H1 (cell line): ENCODE measurements around the gene GNAT2. TPM values are rescaled to one million over a fixed set of nuclear protein-coding genes. Genes with fewer than 3 reads are reported as not detected.

Experiments used
- CTCF ChIA-PET: fragments of 300-600 bp; sonication (Branson Sonifier 250); formaldehyde crosslinking; loops from one replicate; lab custom pipeline; 2021; ENCODE audit not compliant: partially characterized antibody; lab: Charles Lee
- POLR2A ChIA-PET: fragments of 300-600 bp; sonication (Branson Sonifier 250); formaldehyde crosslinking; loops from one replicate; lab custom pipeline; 2021; ENCODE audit warnings: inconsistent platforms; ENCODE audit not compliant: partially characterized antibody; lab: Charles Lee
- DNase-seq, 2 experiments: peaks; one replicate each; pipeline versions ENCODE4 v3.0.0 to v3.0.0-alpha.2; 2010 to 2022; ENCODE audit warnings: low spot score in 2 of 2, low read depth in 1 of 2, mixed read lengths in 1 of 2
- FAIRE-seq: peaks from 2 replicates; lab custom pipeline; 2011; peaks lifted over from hg19 to GRCh38; lab: Jason Lieb, UNC
- H2AFZ ChIP-seq: 2 replicates; pipeline ENCODE4 v1.8.1; 2012; ENCODE audit warnings: low read length, inconsistent platforms
- H2AK5ac ChIP-seq: 2 replicates; pipeline ENCODE4 v1.6.1; 2013; ENCODE audit warnings: low read depth, low read length
- H2BK120ac ChIP-seq: replicated peaks from 2 replicates; pipeline ENCODE3; 2013; ENCODE audit warnings: low read depth, low read length, inconsistent platforms
- H2BK12ac ChIP-seq: 2 replicates; pipeline ENCODE4 v1.6.1; 2013; ENCODE audit warnings: low read depth, low read length
- H2BK15ac ChIP-seq: 2 replicates; pipeline ENCODE4 v1.6.1; 2013; ENCODE audit warnings: low read length
- H2BK20ac ChIP-seq: 2 replicates; pipeline ENCODE4 v1.6.1; 2013; ENCODE audit warnings: low read length
- H2BK5ac ChIP-seq: 2 replicates; pipeline ENCODE4 v1.6.1; 2013; ENCODE audit warnings: low read depth, low read length
- H3K14ac ChIP-seq: 2 replicates; pipeline ENCODE4 v1.6.1; 2013; ENCODE audit warnings: inconsistent platforms; ENCODE audit not compliant: insufficient read length
- H3K18ac ChIP-seq: 2 replicates; pipeline ENCODE4 v1.6.1; 2013; ENCODE audit warnings: low read length; ENCODE audit errors: extremely low read depth
- H3K23ac ChIP-seq: 2 replicates; pipeline ENCODE4 v1.6.1; 2013; ENCODE audit warnings: inconsistent platforms; ENCODE audit not compliant: insufficient read length
- H3K23me2 ChIP-seq: 2 replicates; pipeline ENCODE4 v1.6.1; 2013; ENCODE audit warnings: low read depth, low read length
- H3K27ac ChIP-seq: 2 replicates; pipeline ENCODE4 v1.6.1; 2011; ENCODE audit warnings: low read depth, low read length, inconsistent platforms
- H3K27me3 ChIP-seq, 4 experiments: replicated peaks in 1 of 4; 1 replicate in 1 of 4; 2 replicates in 3 of 4; pipeline versions ENCODE4 v1.6.1 to v1.8.1; 2011 to 2013; ENCODE audit warnings: low read length in 3 of 4, mild to moderate bottlenecking in 3 of 4, inconsistent platforms in 2 of 4, mixed read lengths in 2 of 4, moderate library complexity in 1 of 4; ENCODE audit not compliant: control insufficient read depth in 3 of 4, insufficient read depth in 3 of 4; ENCODE audit errors: extremely low read depth in 1 of 4
- H3K36me3 ChIP-seq, 4 experiments: 2 replicates each; pipeline versions ENCODE4 v1.6.1 to v1.8.1; 2011 to 2013; ENCODE audit warnings: mild to moderate bottlenecking in 4 of 4, low read length in 3 of 4, moderate library complexity in 2 of 4, control low read depth in 1 of 4, inconsistent platforms in 1 of 4; ENCODE audit not compliant: insufficient read depth in 4 of 4, control insufficient read depth in 2 of 4
- H3K4ac ChIP-seq: replicated peaks from 2 replicates; pipeline ENCODE3; 2013; ENCODE audit warnings: low read length, low read depth, mixed read lengths, inconsistent platforms; ENCODE audit not compliant: insufficient read length
- H3K4me1 ChIP-seq, 4 experiments: replicated peaks in 1 of 4; 1 replicate in 1 of 4; 2 replicates in 3 of 4; pipeline versions ENCODE4 v1.6.1 to v1.8.1; 2011 to 2013; ENCODE audit warnings: low read length in 3 of 4, inconsistent platforms in 2 of 4, mixed read lengths in 1 of 4; ENCODE audit not compliant: insufficient read depth in 4 of 4, control insufficient read depth in 3 of 4
- H3K4me2 ChIP-seq, 2 experiments: 2 replicates each; pipeline versions ENCODE4 v1.6.1 to v1.8.1; 2011 to 2013; ENCODE audit warnings: low read depth in 2 of 2, low read length in 2 of 2, control low read depth in 1 of 2, inconsistent platforms in 1 of 2, mild to moderate bottlenecking in 1 of 2; ENCODE audit not compliant: insufficient read depth in 1 of 2
- H3K4me3 ChIP-seq, 4 experiments: fragments of 200-600, 300-600 bp in 1 of 4; sonication (generic), shearing (Covaris generic), sonication (Bioruptor Twin) in 1 of 4; 2 replicates each; pipeline versions ENCODE4 v1.5.1 to v1.8.1; 2011 to 2016; ENCODE audit warnings: low read length in 4 of 4, low read depth in 3 of 4, control low read depth in 2 of 4, inconsistent platforms in 2 of 4, mild to moderate bottlenecking in 2 of 4, mixed read lengths in 1 of 4, moderate library complexity in 1 of 4; ENCODE audit not compliant: insufficient read depth in 2 of 4; ENCODE audit errors: extremely low read depth in 1 of 4
- H3K56ac ChIP-seq: replicated peaks from 2 replicates; pipeline ENCODE3; 2013; ENCODE audit warnings: low read depth, mild to moderate bottlenecking, mixed read lengths, low read length, inconsistent platforms; ENCODE audit not compliant: insufficient read length
- H3K79me1 ChIP-seq: 2 replicates; pipeline ENCODE4 v1.6.1; 2013; ENCODE audit warnings: low read depth, low read length, control low read depth
- H3K79me2 ChIP-seq, 2 experiments: 2 replicates each; pipeline versions ENCODE4 v1.6.1 to v1.8.1; 2012 to 2013; ENCODE audit warnings: low read length in 2 of 2, mild to moderate bottlenecking in 2 of 2, inconsistent platforms in 1 of 2; ENCODE audit not compliant: insufficient read depth in 2 of 2, control insufficient read depth in 1 of 2
- H3K9ac ChIP-seq, 4 experiments: replicated peaks in 1 of 4; 1 replicate in 1 of 4; 2 replicates in 3 of 4; pipeline versions ENCODE4 v1.6.1 to v1.8.1; 2011 to 2013; ENCODE audit warnings: low read depth in 3 of 4, low read length in 3 of 4, control low read depth in 2 of 4, mild to moderate bottlenecking in 2 of 4, moderate library complexity in 2 of 4, inconsistent platforms in 1 of 4; ENCODE audit errors: extremely low read depth in 1 of 4
- H3K9me3 ChIP-seq, 2 experiments: 2 replicates each; pipeline versions ENCODE4 v1.6.1 to v1.8.1; 2012 to 2013; ENCODE audit warnings: mild to moderate bottlenecking in 2 of 2, moderate library complexity in 2 of 2, control low read depth in 1 of 2, inconsistent platforms in 1 of 2, low read depth in 1 of 2, low read length in 1 of 2, mixed read lengths in 1 of 2; ENCODE audit not compliant: insufficient read depth in 2 of 2
- H4K20me1 ChIP-seq, 2 experiments: replicated peaks in 1 of 2; 2 replicates each; pipeline versions ENCODE3 to v1.8.1; 2011 to 2013; ENCODE audit warnings: inconsistent platforms in 2 of 2, low read length in 2 of 2, mild to moderate bottlenecking in 1 of 2; ENCODE audit not compliant: insufficient read depth in 2 of 2, control insufficient read depth in 1 of 2
- H4K5ac ChIP-seq: 2 replicates; pipeline ENCODE4 v1.6.1; 2013; ENCODE audit warnings: low read length, low read depth, mixed read lengths, inconsistent platforms; ENCODE audit not compliant: insufficient read length
- H4K8ac ChIP-seq: 2 replicates; pipeline ENCODE4 v1.8.0; 2013; ENCODE audit warnings: mild to moderate bottlenecking, moderate library complexity, low read length, inconsistent platforms; ENCODE audit not compliant: insufficient read depth; ENCODE audit errors: extremely low read depth
- H4K91ac ChIP-seq: replicated peaks from 2 replicates; pipeline ENCODE3; 2013; ENCODE audit warnings: low read length, mixed read lengths, inconsistent platforms; ENCODE audit not compliant: insufficient read length
- BRCA1 ChIP-seq: IDR thresholded peaks from 2 replicates; pipeline ENCODE4 v1.6.1; 2012; ENCODE audit warnings: low read depth, low read length, improper control_type of control experiment
- SIN3A ChIP-seq, 2 experiments: IDR thresholded peaks in 1 of 2; conservative IDR thresholded peaks in 1 of 2; 2 replicates each; pipeline ENCODE4 v1.6.1; 2011 to 2012; ENCODE audit warnings: low read length in 2 of 2, improper control_type of control experiment in 1 of 2, low read depth in 1 of 2, mild to moderate bottlenecking in 1 of 2
- SP1 ChIP-seq: IDR thresholded peaks from 2 replicates; pipeline ENCODE4 v1.6.1; 2011; ENCODE audit warnings: low read depth, low read length
- WGBS, 2 experiments: shearing (Covaris generic) in 1 of 2; methylation state at CpG; one replicate each; pipeline versions ENCODE4 v1.1.6 to v1.1.7; 2013 to 2015; ENCODE audit warnings: low lambda C conversion rate in 2 of 2, mixed read lengths in 2 of 2, inconsistent platforms in 1 of 2, low coverage in 1 of 2, missing lambda C conversion rate in 1 of 2; ENCODE audit not compliant: insufficient replicate concordance in 2 of 2, insufficient coverage in 1 of 2, insufficient read length in 1 of 2; ENCODE audit errors: extremely low coverage in 1 of 2, missing lambda C conversion rate in 1 of 2; 5-methylcytosine and 5-hydroxymethylcytosine counted together
- polyA plus RNA-seq, 7 experiments: library from polyadenylated mRNA; depleted of rRNA in 3 of 7; stranded (reverse) in 5 of 7; unstranded in 2 of 7; fragments of >200 nt in 5 of 7; fragments of 200-250 nt in 2 of 7; gene quantifications; 1 replicate in 5 of 7; 2 replicates in 1 of 7; 4 replicates in 1 of 7; pipeline versions ENCODE4 v1.2.1 to v1.2.3, GENCODE V29; 2011 to 2013; ENCODE audit warnings: missing spikeins in 2 of 7, mixed read lengths in 2 of 7
- total RNA-seq: library from RNA; stranded (reverse); fragmentation: NEBNext Ultra II Directional; extraction: Animal tissue kit (Norgen Biotek cat#: 25700); gene quantifications from 2 replicates; pipeline ENCODE4 v1.2.1, GENCODE V29; 2021

GNAT2 gene
- total and polyA plus RNA-seq, 2 of the 8 experiments (the other 6 are each of a cell fraction or from before 2014, with no cell fraction given) = 0.05 TPM; not detected in 1

- no peak overlapping the region for H2BK120ac ChIP-seq
- H4K91ac ChIP-seq = no peak overlapping the region
- peaks cover 5 to 25% of the 10 kb centered on the region in 2 experiments for H4K20me1 ChIP-seq
- TF ChIP-seq SIN3A (conservative IDR thresholded peaks at IDR 0.05 in 1 of 2, IDR thresholded peaks at IDR 0.05 in 1 of 2; ENCODE audit: low read depth in 1 of 2, low read length in 2 of 2) (peak in 1 of 2 experiments; percentile 83; a peak in 2 of 4 replicates), SP1 (0 out of 2 replicates have a peak, but pooled peaks have one; percentile 26), BRCA1 (no peak)
- H3K9ac ChIP-seq = peak overlapping the region in 1 of 4 experiments; percentile 62; a peak in 2 of 7 replicates
- peak overlapping the region; percentile 69 to 85 (median 78) for H3K4me3 ChIP-seq
- no peak overlapping the region for H3K18ac ChIP-seq
- no peak overlapping the region for H2BK12ac ChIP-seq
- H4K8ac ChIP-seq = no peak overlapping the region
- H3K23ac ChIP-seq = no peak overlapping the region
- FAIRE-seq (no peak), DNase-seq (peak in 1 of 2 experiments; percentile 89)
- POLR2A ChIA-PET = interaction anchor here (0.8 to 2.5 kb wide), 9 partner anchors 9 to 75 kb away, joined by 3 to 18 read pairs (median 5); partner anchors contain the start of gene GNAI3
- H2BK20ac ChIP-seq = no peak overlapping the region
- no peaks in the 10 kb centered on the region for H3K27me3 ChIP-seq
- H3K36me3 ChIP-seq = no peaks in the 10 kb centered on the region; a peak in 2 of 8 replicates
- no peak overlapping the region for H3K56ac ChIP-seq
- H3K23me2 ChIP-seq = peaks cover 16% of the 10 kb centered on the region
- peaks cover 17% of the 10 kb centered on the region for H3K79me1 ChIP-seq
- no peaks in the 10 kb centered on the region for H3K9me3 ChIP-seq
- 4% methylated on average over 17 of the region's 18 CpGs; no CpG with 5 or more reads in 1 of the 2 experiments for WGBS, 2 experiments
- peak overlapping the region; percentile 91 to 94 for H3K4me2 ChIP-seq
- H2BK5ac ChIP-seq = peak overlapping the region; percentile 86; the same call in 1 of the 2 replicates
- H3K79me2 ChIP-seq = peaks cover 0 to 37% of the 10 kb centered on the region in 2 experiments; a peak in 2 of 4 replicates
- no peak overlapping the region for H3K14ac ChIP-seq
- no peak overlapping the region for H3K27ac ChIP-seq
- H2AFZ ChIP-seq = no peak overlapping the region
- H4K5ac ChIP-seq = no peak overlapping the region
- no peak overlapping the region for H2BK15ac ChIP-seq
- peaks cover 4 to 25% (median 12%) of the 10 kb centered on the region in 4 experiments for H3K4me1 ChIP-seq
- no peak overlapping the region for H2AK5ac ChIP-seq
- CTCF ChIA-PET = interaction anchor here (0.7 to 1.7 kb wide), 10 partner anchors 10 to 338 kb away, joined by 3 to 9 read pairs (median 4); partner anchors contain the start of gene PSRC1
- no peak overlapping the region for H3K4ac ChIP-seq
Measured at GRCh38 chr1:109620841-109621286, 1.4 kb upstream of the GNAT2 start.
